Measurements from ENCODE around the gene PLXNA4. TPM values are rescaled to one million over a fixed set of nuclear protein-coding genes. Genes with fewer than 3 reads are reported as not detected.

PLXNA4 gene
- polyA plus RNA-seq, 3 donors from 2014 or later: 0.53 to 1.3 (median 0.56) TPM

GRCh38 chr7:132423594-132424200, 152.6 kb downstream of the PLXNA4 start:
- Mint-ChIP-seq H3K4me3 (no peak overlapping the region), H3K27ac (no peak overlapping the region), H3K4me1 (peaks cover 51 to 72% of the 10 kb centered on the region in 2 donors), H3K27me3 (ENCODE audit: low read depth in 3 of 3) (peaks cover 0 to 7% (median 0%) of the 10 kb centered on the region in 3 donors), H3K36me3 (peaks cover 8 to 12% (median 11%) of the 10 kb centered on the region in 3 donors), H3K9me3 (peaks cover 0 to 8% (median under 1%) of the 10 kb centered on the region in 6 donors)
- no peak for DNase-seq

GRCh38 chr7:132422502-132423111, 153.7 kb downstream of the PLXNA4 start:
- H3K27ac Mint-ChIP-seq: peak overlapping the region in 1 of 6 donors; percentile 61
- peaks cover 49 to 71% of the 10 kb centered on the region in 2 donors for H3K4me1 Mint-ChIP-seq
- H3K9me3 Mint-ChIP-seq: peaks cover 0 to 8% (median under 1%) of the 10 kb centered on the region in 6 donors
- no peak for DNase-seq
- peaks cover 8 to 12% (median 11%) of the 10 kb centered on the region in 3 donors for H3K36me3 Mint-ChIP-seq
- no peak overlapping the region for H3K4me3 Mint-ChIP-seq
- H3K27me3 Mint-ChIP-seq (ENCODE audit: low read depth in 3 of 3): peaks cover 0 to 10% (median 0%) of the 10 kb centered on the region in 3 donors

- Mint-ChIP-seq H3K9me3 (peaks cover 0 to 8% (median under 1%) of the 10 kb centered on the region in 6 donors), H3K4me3 (peak overlapping the region in 2 of 5 donors; percentile 4 to 10), H3K27me3 (ENCODE audit: low read depth in 3 of 3) (peaks cover 0 to 10% (median 0%) of the 10 kb centered on the region in 3 donors), H3K27ac (peak overlapping the region in 4 of 6 donors; percentile 31 to 78 (median 54)), H3K4me1 (peaks cover 36 to 53% of the 10 kb centered on the region in 2 donors), H3K36me3 (peaks cover 8 to 12% (median 11%) of the 10 kb centered on the region in 3 donors)
- no peak for DNase-seq
Observed at GRCh38 chr7:132420527-132420926, 155.7 kb downstream of the PLXNA4 start.

GRCh38 chr7:132419542-132419941, 156.7 kb downstream of the PLXNA4 start:
- Mint-ChIP-seq H3K4me1 (peaks cover 36 to 46% of the 10 kb centered on the region in 2 donors), H3K36me3 (peaks cover 8 to 12% (median 11%) of the 10 kb centered on the region in 3 donors)

GRCh38 chr7:132418840-132419239, 157.4 kb downstream of the PLXNA4 start:
- H3K27ac Mint-ChIP-seq: peak overlapping the region in 4 of 6 donors; percentile 25 to 82 (median 65)
- peaks cover 33 to 46% of the 10 kb centered on the region in 2 donors for H3K4me1 Mint-ChIP-seq
- H3K9me3 Mint-ChIP-seq: peaks cover 0 to 8% (median under 1%) of the 10 kb centered on the region in 6 donors
- peaks cover 8 to 12% (median 11%) of the 10 kb centered on the region in 3 donors for H3K36me3 Mint-ChIP-seq
- peaks cover 0 to 9% (median 2%) of the 10 kb centered on the region in 3 donors for H3K27me3 Mint-ChIP-seq (ENCODE audit: low read depth in 3 of 3)
- no peak for DNase-seq
- H3K4me3 Mint-ChIP-seq: peak overlapping the region in 1 of 5 donors; percentile 4

More at GRCh38 chr7:132419542-132419941, 156.7 kb downstream of the PLXNA4 start:
- DNase-seq: no peak
- Mint-ChIP-seq H3K9me3 (peaks cover 0 to 8% (median under 1%) of the 10 kb centered on the region in 6 donors), H3K4me3 (peak overlapping the region in 3 of 5 donors; percentile 28 to 53 (median 45)), H3K27ac (peak overlapping the region in 5 of 6 donors; percentile 47 to 80 (median 56)), H3K27me3 (ENCODE audit: low read depth in 3 of 3) (peaks cover 0 to 9% (median 2%) of the 10 kb centered on the region in 3 donors)

GRCh38 chr7:132417103-132417906, 159.0 kb downstream of the PLXNA4 start:
- H3K27me3 Mint-ChIP-seq (ENCODE audit: low read depth in 3 of 3): peaks cover 0 to 6% (median 4%) of the 10 kb centered on the region in 3 donors
- peaks cover 40 to 48% of the 10 kb centered on the region in 2 donors for H3K4me1 Mint-ChIP-seq
- H3K27ac Mint-ChIP-seq: peak overlapping the region in 1 of 6 donors; percentile 6
- H3K4me3 Mint-ChIP-seq: no peak overlapping the region
- DNase-seq: no peak
- H3K36me3 Mint-ChIP-seq: peaks cover 8 to 12% (median 11%) of the 10 kb centered on the region in 3 donors
- H3K9me3 Mint-ChIP-seq: peaks cover 0 to 8% (median under 1%) of the 10 kb centered on the region in 6 donors

- peaks cover 0 to 8% (median under 1%) of the 10 kb centered on the region in 6 donors for H3K9me3 Mint-ChIP-seq
- no peak overlapping the region for H3K4me3 Mint-ChIP-seq
- H3K36me3 Mint-ChIP-seq: peaks cover 8 to 17% (median 11%) of the 10 kb centered on the region in 3 donors
- H3K27me3 Mint-ChIP-seq (ENCODE audit: low read depth in 3 of 3): peaks cover 2 to 6% (median 6%) of the 10 kb centered on the region in 3 donors
- no peak for DNase-seq
- no peak overlapping the region for H3K27ac Mint-ChIP-seq
- H3K4me1 Mint-ChIP-seq: peaks cover 48 to 54% of the 10 kb centered on the region in 2 donors
Observed at GRCh38 chr7:132416395-132416794, 159.9 kb downstream of the PLXNA4 start.

- peaks cover 49 to 52% of the 10 kb centered on the region in 2 donors for H3K4me1 Mint-ChIP-seq
- no peak overlapping the region for H3K4me3 Mint-ChIP-seq
- peak overlapping the region in 2 of 6 donors; percentile 1 to 12 for H3K27ac Mint-ChIP-seq
- H3K9me3 Mint-ChIP-seq: no peaks in the 10 kb centered on the region
- H3K36me3 Mint-ChIP-seq: peaks cover 0 to 9% (median 2%) of the 10 kb centered on the region in 3 donors
- peaks cover 2 to 6% (median 6%) of the 10 kb centered on the region in 3 donors for H3K27me3 Mint-ChIP-seq (ENCODE audit: low read depth in 3 of 3)
- DNase-seq: no peak
Observed at GRCh38 chr7:132415259-132415658, 161.0 kb downstream of the PLXNA4 start.

GRCh38 chr7:132414857-132415256, 161.4 kb downstream of the PLXNA4 start:
- H3K36me3 Mint-ChIP-seq: peaks cover 0 to 9% (median 0%) of the 10 kb centered on the region in 3 donors
- peak overlapping the region in 1 of 6 donors; percentile 1 for H3K27ac Mint-ChIP-seq
- no peak for DNase-seq
- peaks cover 2 to 6% (median 6%) of the 10 kb centered on the region in 3 donors for H3K27me3 Mint-ChIP-seq (ENCODE audit: low read depth in 3 of 3)
- H3K9me3 Mint-ChIP-seq: no peaks in the 10 kb centered on the region
- peaks cover 47 to 52% of the 10 kb centered on the region in 2 donors for H3K4me1 Mint-ChIP-seq
- H3K4me3 Mint-ChIP-seq: no peak overlapping the region

GRCh38 chr7:132412435-132412834, 163.8 kb downstream of the PLXNA4 start:
- H3K27me3 Mint-ChIP-seq (ENCODE audit: low read depth in 3 of 3): peaks cover 2 to 6% (median 2%) of the 10 kb centered on the region in 3 donors
- no peak overlapping the region for H3K4me3 Mint-ChIP-seq
- peaks cover 0 to 6% (median 0%) of the 10 kb centered on the region in 3 donors for H3K36me3 Mint-ChIP-seq
- H3K27ac Mint-ChIP-seq: peak overlapping the region in 1 of 6 donors; percentile 29
- H3K4me1 Mint-ChIP-seq: peaks cover 26 to 34% of the 10 kb centered on the region in 2 donors
- H3K9me3 Mint-ChIP-seq: no peaks in the 10 kb centered on the region
- no peak for DNase-seq

GRCh38 chr7:132410861-132411541, 165.3 kb downstream of the PLXNA4 start:
- peak overlapping the region in 4 of 6 donors; percentile 16 to 81 (median 58) for H3K27ac Mint-ChIP-seq
- H3K27me3 Mint-ChIP-seq (ENCODE audit: low read depth in 3 of 3): peaks cover 2 to 10% (median 2%) of the 10 kb centered on the region in 3 donors
- peak overlapping the region in 2 of 5 donors; percentile 25 to 59 for H3K4me3 Mint-ChIP-seq
- H3K4me1 Mint-ChIP-seq: peaks cover 26 to 34% of the 10 kb centered on the region in 2 donors
- peaks cover 0 to 6% (median 0%) of the 10 kb centered on the region in 3 donors for H3K36me3 Mint-ChIP-seq
- no peak for DNase-seq
- no peaks in the 10 kb centered on the region for H3K9me3 Mint-ChIP-seq

- Mint-ChIP-seq H3K4me3 (peak overlapping the region in 3 of 5 donors; percentile 25 to 59 (median 27)), H3K27me3 (ENCODE audit: low read depth in 3 of 3) (peaks cover 2 to 10% (median 2%) of the 10 kb centered on the region in 3 donors), H3K36me3 (peaks cover 0 to 6% (median 0%) of the 10 kb centered on the region in 3 donors), H3K9me3 (no peaks in the 10 kb centered on the region), H3K4me1 (peaks cover 26 to 34% of the 10 kb centered on the region in 2 donors), H3K27ac (peak overlapping the region in 5 of 6 donors; percentile 16 to 81 (median 69))
- DNase-seq: peak in 1 of 3 donors; percentile 31
Observed at GRCh38 chr7:132410385-132410784, 165.9 kb downstream of the PLXNA4 start.

All from immature natural killer cell (primary cell).